ENCODE data around the gene SAMD11. TPM values are rescaled to one million over a fixed set of nuclear protein-coding genes. Genes with fewer than 3 reads are reported as not detected.

The SAMD11 gene
- total and polyA plus RNA-seq, 10 of the 15 experiments (the other 5 are each of a cell fraction or from before 2014, with no cell fraction given) = 0.04 to 0.31 (median 0.19) TPM; not detected in 6

DNA sequence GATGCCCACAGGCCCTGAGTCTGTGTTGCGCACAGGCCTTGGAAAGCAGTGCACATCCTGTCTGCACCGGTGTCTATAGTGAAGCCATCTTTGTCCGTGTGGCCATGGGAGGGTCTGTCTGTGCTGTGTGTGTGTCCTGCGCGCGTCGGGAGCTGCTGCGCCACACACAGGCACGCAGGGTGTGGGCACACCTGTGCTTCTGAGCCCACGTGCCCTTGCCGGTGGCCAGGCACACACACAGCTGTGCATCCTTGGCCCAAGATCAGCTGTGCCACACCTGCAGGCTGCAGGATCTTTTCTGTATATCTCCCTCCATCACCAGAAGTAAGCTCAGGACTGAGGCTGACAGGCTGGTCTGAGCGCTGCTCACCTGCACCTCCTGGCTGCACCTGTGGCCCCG is 3.2 kb upstream of the SAMD11 start:
- no peaks in the 10 kb centered on the region for H3K36me3 ChIP-seq (ENCODE audit: control insufficient read depth in 2 of 2, insufficient read depth in 2 of 2, low read length in 1 of 2)
- TF ChIP-seq RAD51 (IDR thresholded peaks at IDR 0.05) (no peak), TCF7 (IDR thresholded peaks at IDR 0.05; ENCODE audit: borderline replicate concordance) (no peak), EGR1 (IDR thresholded peaks at IDR 0.05; ENCODE audit: borderline replicate concordance in 1 of 2, low read depth in 2 of 2, low read length in 2 of 2) (no peak), SMAD5 (IDR thresholded peaks at IDR 0.05; ENCODE audit: low read depth) (no peak), POLR2AphosphoS2 (IDR thresholded peaks at IDR 0.05; ENCODE audit: low read depth, low read length) (no peak), HDAC6 (IDR thresholded peaks at IDR 0.05; ENCODE audit: unreplicated experiment) (no peak), MYC (IDR thresholded peaks at IDR 0.05; ENCODE audit: insufficient read depth, insufficient read length, insufficient replicate concordance, low read length, severe bottlenecking) (no peak), FOXM1 (IDR thresholded peaks at IDR 0.05; ENCODE audit: low read depth, low read length) (no peak), ZZZ3 (IDR thresholded peaks at IDR 0.05; ENCODE audit: control insufficient read depth, insufficient read length, low read depth) (no peak), BACH1 (IDR thresholded peaks at IDR 0.05; ENCODE audit: borderline replicate concordance) (no peak)
- TF ChIP-seq, protein P1, sequence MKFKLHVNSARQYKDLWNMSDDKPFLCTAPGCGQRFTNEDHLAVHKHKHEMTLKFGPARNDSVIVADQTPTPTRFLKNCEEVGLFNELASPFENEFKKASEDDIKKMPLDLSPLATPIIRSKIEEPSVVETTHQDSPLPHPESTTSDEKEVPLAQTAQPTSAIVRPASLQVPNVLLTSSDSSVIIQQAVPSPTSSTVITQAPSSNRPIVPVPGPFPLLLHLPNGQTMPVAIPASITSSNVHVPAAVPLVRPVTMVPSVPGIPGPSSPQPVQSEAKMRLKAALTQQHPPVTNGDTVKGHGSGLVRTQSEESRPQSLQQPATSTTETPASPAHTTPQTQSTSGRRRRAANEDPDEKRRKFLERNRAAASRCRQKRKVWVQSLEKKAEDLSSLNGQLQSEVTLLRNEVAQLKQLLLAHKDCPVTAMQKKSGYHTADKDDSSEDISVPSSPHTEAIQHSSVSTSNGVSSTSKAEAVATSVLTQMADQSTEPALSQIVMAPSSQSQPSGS (IDR thresholded peaks at IDR 0.05; ENCODE audit: low read length) = no peak
- TF ChIP-seq, protein P2, sequence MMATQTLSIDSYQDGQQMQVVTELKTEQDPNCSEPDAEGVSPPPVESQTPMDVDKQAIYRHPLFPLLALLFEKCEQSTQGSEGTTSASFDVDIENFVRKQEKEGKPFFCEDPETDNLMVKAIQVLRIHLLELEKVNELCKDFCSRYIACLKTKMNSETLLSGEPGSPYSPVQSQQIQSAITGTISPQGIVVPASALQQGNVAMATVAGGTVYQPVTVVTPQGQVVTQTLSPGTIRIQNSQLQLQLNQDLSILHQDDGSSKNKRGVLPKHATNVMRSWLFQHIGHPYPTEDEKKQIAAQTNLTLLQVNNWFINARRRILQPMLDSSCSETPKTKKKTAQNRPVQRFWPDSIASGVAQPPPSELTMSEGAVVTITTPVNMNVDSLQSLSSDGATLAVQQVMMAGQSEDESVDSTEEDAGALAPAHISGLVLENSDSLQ (IDR thresholded peaks at IDR 0.05) = no peak
- ChIA-PET CTCF (interaction anchor here (1.3 kb wide), 1 partner anchor 16 kb away, joined by 3 read pairs; no protein-coding TSS in a partner anchor), RAD21 (ENCODE audit: unreplicated experiment) (no interaction called here), POLR2A (no interaction called here), SMC1A (ENCODE audit: uncharacterized antibody, unreplicated experiment) (no interaction called here)
- FAIRE-seq (no peak), DNase-seq (ENCODE audit: low read depth, low spot score) (no peak), ATAC-seq (peak; percentile 6; the same call in 1 of the 3 replicates)
- intact Hi-C loops (cut with micrococcal nuclease; ENCODE audit: unreplicated experiment) = no loop called here
- in situ Hi-C loops (cut with MboI) = no loop called here
- H3K9me3 ChIP-seq (replicated peaks; ENCODE audit: control insufficient read depth, insufficient read depth, low read length) = no peaks in the 10 kb centered on the region
- H4K20me1 ChIP-seq (ENCODE audit: control insufficient read depth, insufficient read depth) = no peaks in the 10 kb centered on the region; the same call in none of the 2 replicates
- BruUV-seq (replicated peaks) = no TSS peak
- 8% methylated on average over 13 of the region's 13 CpGs for WGBS (ENCODE audit: insufficient coverage, insufficient replicate concordance, low lambda C conversion rate, missing lambda C conversion rate)
- H3K9ac ChIP-seq (ENCODE audit: control insufficient read depth, insufficient read depth, low read length) = no peak overlapping the region
- H3K27ac ChIP-seq (ENCODE audit: control insufficient read depth, insufficient read depth) = no peak overlapping the region
- H3K27me3 ChIP-seq (replicated peaks in 1 of 2; ENCODE audit: control insufficient read depth in 2 of 2, insufficient read depth in 2 of 2, low read length in 1 of 2) = peaks cover 9 to 16% of the 10 kb centered on the region in 2 experiments
- H3K4me3 ChIP-seq = no peak overlapping the region
- H3K4me1 ChIP-seq (ENCODE audit: control insufficient read depth, insufficient read depth, low read length) = no peaks in the 10 kb centered on the region
- H2AFZ ChIP-seq (ENCODE audit: control insufficient read depth, low read depth, low read length) = no peak overlapping the region
- H3K79me2 ChIP-seq (ENCODE audit: control insufficient read depth, insufficient read depth, low read length) = no peaks in the 10 kb centered on the region
- no peak overlapping the region for H3K4me2 ChIP-seq (ENCODE audit: control insufficient read depth, insufficient read depth)
